ENCODE results near the gene CDK2AP2. TPM values are rescaled to one million over a fixed set of nuclear protein-coding genes. Genes with fewer than 3 reads are reported as not detected.
"Not testable (repeated sequence)": the region's sequence is repeated elsewhere in the genome, so short reads cannot be mapped to it uniquely, and the experiment has no call there.

CDK2AP2 gene
- total RNA-seq: 100 to 1,000 TPM in 2 of 6 donors, 10 to 100 TPM in 4; 36.7 to 119 (median 89.0) TPM

- Histone ChIP-seq H3K36me3 (peaks cover 0 to 6% (median 5%) of the 10 kb centered on the region in 4 donors), H3K4me3 (peak within 1 kb of the TSS; percentile 69 to 96 (median 78)), H3K9me3 (no peaks in the 10 kb centered on the region), H3K27ac (peak within 1 kb of the TSS; percentile 95 to 99 (median 98)), H3K27me3 (no peaks in the 10 kb centered on the region), H3K4me1 (peaks cover 35 to 53% (median 43%) of the 10 kb centered on the region in 4 donors)
- TF ChIP-seq EP300 (IDR thresholded peaks at IDR 0.05): no peak
- TF ChIP-seq CTCF (IDR thresholded peaks at IDR 0.05): peak in 2 of 6 experiments; percentile 21 to 22
- peak; percentile 30 to 94 for TF ChIP-seq POLR2AphosphoS5 (IDR thresholded peaks at IDR 0.05)
- peak in 3 of 4 donors; percentile 2 to 96 (median 89) for TF ChIP-seq POLR2A (IDR thresholded peaks at IDR 0.05)
- peak; percentile 93 to 95 for ATAC-seq (ENCODE audit: low FRiP score in 2 of 2)
- DNase-seq: peak; percentile 99 to 100
- 0 to 3% methylated on average over 3 to 6 of the region's 57 CpGs for WGBS, 2 donors
Observed at GRCh38 chr11:67507864-67508485, at the start of gene CDK2AP2. Gene CDK2AP2 (minus strand): TSS chr11:67508162. CDS start chr11:67508082, 80 bp downstream.

GRCh38 chr11:67556244-67556643, 48.3 kb upstream of the CDK2AP2 start:
- Histone ChIP-seq H3K4me3 (no peak overlapping the region), H3K27me3 (no peaks in the 10 kb centered on the region), H3K4me1 (no peaks in the 10 kb centered on the region), H3K9me3 (no peaks in the 10 kb centered on the region), H3K36me3 (no peaks in the 10 kb centered on the region), H3K27ac (no peak overlapping the region)
- ATAC-seq (ENCODE audit: low FRiP score in 2 of 2) (no peak), DNase-seq (no peak)
- TF ChIP-seq POLR2A (IDR thresholded peaks at IDR 0.05): no peak
- no peak for TF ChIP-seq CTCF (IDR thresholded peaks at IDR 0.05)
- TF ChIP-seq EP300 (IDR thresholded peaks at IDR 0.05): no peak
- TF ChIP-seq POLR2AphosphoS5 (IDR thresholded peaks at IDR 0.05): no peak
- WGBS, 2 donors: 65 to 68% methylated on average over 3 of the region's 3 CpGs

- H3K36me3 ChIP-seq; H3K27ac ChIP-seq; H3K27me3 ChIP-seq; H3K4me3 ChIP-seq; DNase-seq; H3K9me3 ChIP-seq; H3K4me1 ChIP-seq; ATAC-seq (ENCODE audit: low FRiP score in 2 of 2): not testable (repeated sequence)
Observed at GRCh38 chr11:67551697-67552096, 43.7 kb upstream of the CDK2AP2 start.

- ATAC-seq (ENCODE audit: low FRiP score in 2 of 2) (no peak), DNase-seq (no peak)
- Histone ChIP-seq H3K9me3 (no peaks in the 10 kb centered on the region), H3K27me3 (no peaks in the 10 kb centered on the region), H3K4me1 (no peaks in the 10 kb centered on the region), H3K36me3 (no peaks in the 10 kb centered on the region), H3K4me3 (no peak overlapping the region), H3K27ac (no peak overlapping the region)
- TF ChIP-seq EP300 (IDR thresholded peaks at IDR 0.05): no peak
- no peak for TF ChIP-seq POLR2A (IDR thresholded peaks at IDR 0.05)
Observed at GRCh38 chr11:67551127-67551526, 43.2 kb upstream of the CDK2AP2 start.

- TF ChIP-seq CTCF (IDR thresholded peaks at IDR 0.05) (no peak), POLR2AphosphoS5 (IDR thresholded peaks at IDR 0.05) (no peak), POLR2A (IDR thresholded peaks at IDR 0.05) (no peak), EP300 (IDR thresholded peaks at IDR 0.05) (no peak)
- WGBS, 2 donors: 78 to 83% methylated on average over 9 of the region's 9 CpGs
- Histone ChIP-seq H3K4me1 (peaks cover 0 to 10% (median 2%) of the 10 kb centered on the region in 4 donors), H3K9me3 (no peaks in the 10 kb centered on the region), H3K36me3 (no peaks in the 10 kb centered on the region), H3K27me3 (no peaks in the 10 kb centered on the region), H3K27ac (no peak overlapping the region), H3K4me3 (no peak overlapping the region)
- DNase-seq (no peak), ATAC-seq (ENCODE audit: low FRiP score in 2 of 2) (peak in 1 of 2 donors; percentile 52)
Observed at GRCh38 chr11:67548555-67549110, 40.7 kb upstream of the CDK2AP2 start.

GRCh38 chr11:67548112-67548511, 40.1 kb upstream of the CDK2AP2 start:
- ATAC-seq (ENCODE audit: low FRiP score in 2 of 2); H3K27me3 ChIP-seq; DNase-seq; H3K27ac ChIP-seq; H3K4me3 ChIP-seq; H3K9me3 ChIP-seq; H3K36me3 ChIP-seq: not testable (repeated sequence)
- WGBS, 2 donors: 77 to 90% methylated on average over 4 of the region's 4 CpGs
- H3K4me1 ChIP-seq: peaks cover 0 to 10% (median 2%) of the 10 kb centered on the region in 4 donors

Data from upper lobe of left lung (tissue), 6 donors.